GM10248 (cell line): ENCODE measurements around the gene SYT3.
A peak's percentile ranks its signal among the peaks of the same experiment; 100 is the strongest.

ENCODE experiments used
- CTCF ChIA-PET: fragments of 300-600 bp; sonication (Branson Sonifier 250); formaldehyde crosslinking; extraction: SDS; loops from one replicate; lab custom pipeline; 2021; ENCODE audit warnings: antibody characterized with exemption; lab: Yijun Ruan, JAX
- POLR2A ChIA-PET: fragments of 350-650 bp; sonication (Branson Sonifier 250); formaldehyde crosslinking; extraction: SDS; loops from one replicate; lab custom pipeline; 2020; ENCODE audit warnings: antibody characterized with exemption; lab: Yijun Ruan, JAX
- DNase-seq: peaks from one replicate; pipeline ENCODE4 v3.0.0; 2012; ENCODE audit errors: extremely low spot score
- CTCF ChIP-seq: IDR thresholded peaks from 2 replicates; pipeline ENCODE4 v1.5.1; 2012; ENCODE audit warnings: mild to moderate bottlenecking, low read depth; ENCODE audit errors: extremely low read depth, missing control alignments, control extremely low read depth

SYT3 gene

GRCh38 chr19:50662651-50663481 lies 23.2 kb upstream of the SYT3 start:
- ChIA-PET POLR2A (no interaction called here), CTCF (no interaction called here)

GRCh38 chr19:50661766-50662650 lies 22.3 kb upstream of the SYT3 start:
- ChIA-PET CTCF (no interaction called here), POLR2A (no interaction called here)
- DNase-seq, result no peak
- no peak for TF ChIP-seq CTCF

More at GRCh38 chr19:50662651-50663481, 23.2 kb upstream of the SYT3 start:
- DNase-seq, result no peak
- TF ChIP-seq CTCF, result no peak

DNA sequence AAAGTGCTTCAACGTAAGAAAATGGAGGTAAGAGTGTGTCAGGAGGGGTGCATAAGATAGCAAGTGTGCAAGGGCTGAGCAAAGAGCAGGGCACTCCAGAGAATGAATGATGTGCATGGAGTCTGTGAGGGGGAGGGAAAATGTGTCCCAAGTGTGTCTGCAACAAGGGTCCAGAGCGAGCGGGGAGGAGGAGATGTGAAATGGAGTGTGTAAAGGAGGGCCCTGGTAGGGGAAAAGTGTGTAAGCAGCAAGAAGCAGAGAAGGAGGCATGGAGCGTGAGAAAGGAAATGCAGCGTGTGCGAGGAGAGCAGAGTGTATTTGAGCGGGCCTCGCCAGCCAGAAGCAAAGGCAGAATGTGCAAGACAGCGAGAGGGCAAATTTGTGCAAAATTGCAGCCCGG lies 21.3 kb upstream of the SYT3 start:
- ChIA-PET POLR2A (no interaction called here), CTCF (no interaction called here)
- no peak for TF ChIP-seq CTCF
- DNase-seq, result no peak

- no peak for DNase-seq
- POLR2A ChIA-PET, result no interaction called here
- TF ChIP-seq CTCF, result no peak
- CTCF ChIA-PET, result no interaction called here
Observed at GRCh38 chr19:50660088-50660366, 20.3 kb upstream of the SYT3 start.

DNA sequence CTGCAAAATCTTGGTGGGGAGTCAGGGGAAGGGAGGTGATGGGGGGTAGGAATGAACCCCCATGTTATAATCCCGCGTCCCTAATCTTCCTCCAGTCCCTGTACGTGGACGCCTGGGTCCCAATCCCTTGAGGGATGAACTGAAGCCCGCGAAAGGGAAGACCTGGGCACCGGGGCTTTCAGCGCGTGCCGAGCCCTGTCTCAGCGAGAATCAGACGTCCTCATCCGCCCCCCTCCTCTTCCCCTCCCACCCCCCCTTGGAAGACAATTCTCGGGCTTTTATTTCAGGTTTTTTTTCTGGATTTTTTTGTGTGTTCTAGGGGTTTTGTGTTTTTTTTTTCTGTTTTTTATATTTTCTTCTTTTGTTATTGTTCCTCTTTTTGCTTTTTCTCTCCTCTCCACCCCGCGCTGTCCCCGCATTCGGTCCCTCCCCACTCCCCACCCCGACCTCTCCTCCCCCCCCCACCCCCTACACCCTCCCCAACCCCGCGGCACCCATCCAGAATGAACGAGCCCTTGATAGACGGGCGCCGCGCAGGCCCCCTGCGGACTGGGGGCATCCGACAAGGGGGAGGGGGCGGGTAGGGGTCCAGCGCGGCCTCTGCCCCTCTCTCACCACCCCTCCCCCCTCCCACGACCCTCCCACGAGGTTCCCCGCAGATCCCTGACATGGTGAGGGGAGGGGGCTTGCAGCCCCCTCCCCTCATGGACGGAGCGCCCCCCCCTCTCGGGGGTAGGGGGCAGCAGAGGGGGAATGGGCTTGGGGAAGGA lies 19.8 kb upstream of the SYT3 start:
- ChIA-PET POLR2A (no interaction called here), CTCF (no interaction called here)
- TF ChIP-seq CTCF, result no peak
- DNase-seq, result no peak

- no peak for TF ChIP-seq CTCF
- peak; percentile 78 for DNase-seq
- ChIA-PET POLR2A (no interaction called here), CTCF (no interaction called here)
Observed at GRCh38 chr19:50658441-50659317, 19.0 kb upstream of the SYT3 start.
